Esophagus muscularis mucosa (tissue), 4 donors: Measurements from ENCODE around the gene COMMD4. TPM values are rescaled to one million over a fixed set of nuclear protein-coding genes. Genes with fewer than 3 reads are reported as not detected.
"Not testable (repeated sequence)": the region's sequence is repeated elsewhere in the genome, so short reads cannot be mapped to it uniquely, and the experiment has no call there.

ENCODE experiments used
- DNase-seq: peaks from one replicate; pipeline ENCODE4 v3.0.0-alpha.2; 2017; ENCODE audit errors: extremely low spot score
- H3K27ac ChIP-seq, 4 donors: fragments of 200-600 bp; sonication (generic); replicated peaks in 1 of 4; 1 replicate in 3 of 4; 2 replicates in 1 of 4; pipeline ENCODE4 v1.5.1; 2016 to 2019; ENCODE audit warnings: mild to moderate bottlenecking in 1 of 4
- H3K27me3 ChIP-seq, 4 donors: fragments of 200-600 bp; sonication (generic); one replicate each; pipeline versions ENCODE4 v1.5.1 to v1.6.0; 2016 to 2019
- H3K36me3 ChIP-seq, 4 donors: fragments of 200-600 bp; sonication (generic); one replicate each; pipeline ENCODE4 v1.5.1; 2016 to 2019
- H3K4me1 ChIP-seq, 4 donors: fragments of 200-600 bp; sonication (generic); one replicate each; pipeline ENCODE4 v1.5.1; 2016 to 2019
- H3K4me3 ChIP-seq, 4 donors: fragments of 200-600 bp; sonication (generic); 1 replicate in 2 of 4; 2 replicates in 2 of 4; pipeline ENCODE4 v1.5.1; 2016 to 2019; ENCODE audit warnings: mild to moderate bottlenecking in 4 of 4, moderate library complexity in 1 of 4
- H3K9me3 ChIP-seq, 4 donors: fragments of 200-600 bp; sonication (generic); 1 replicate in 3 of 4; 2 replicates in 1 of 4; pipeline ENCODE4 v1.5.1; 2016 to 2019
- EP300 ChIP-seq: sonication (generic); formaldehyde crosslinking; IDR thresholded peaks from one replicate; pipeline ENCODE4 v1.6.1; 2017; ENCODE audit warnings: antibody characterized with exemption
- POLR2A ChIP-seq: fragments of 450-650 bp; IDR thresholded peaks from one replicate; pipeline ENCODE4 v1.6.1; 2017; ENCODE audit warnings: antibody characterized with exemption, moderate library complexity, mild to moderate bottlenecking, low read depth
- POLR2AphosphoS5 ChIP-seq, 2 donors: sonication (generic); formaldehyde crosslinking; IDR thresholded peaks; one replicate each; pipeline ENCODE4 v1.6.1; 2017; ENCODE audit warnings: antibody characterized with exemption in 2 of 2
- WGBS: methylation state at CpG from one replicate; pipeline ENCODE4 v1.1.5; 2018; 5-methylcytosine and 5-hydroxymethylcytosine counted together
- intact Hi-C: fragments of 100-400 bp; cut with DNase I; formaldehyde crosslinking; loops from one replicate; pipeline ENCODE4 v1.15.1; 2023
- total RNA-seq, 4 donors: library from RNA; depleted of rRNA; stranded (reverse); fragments of >200 nt; gene quantifications; one replicate each; pipeline versions ENCODE4 v1.1.0 to v1.2.1, GENCODE V29; 2016
- TF ChIP-seq, protein P1 (sequence below), 3 experiments: fragments of 200-600 bp in 2 of 3; fragments of 450-650 bp in 1 of 3; sonication (generic) in 2 of 3; IDR thresholded peaks; one replicate each; pipeline ENCODE4 v1.5.1; 2017 to 2019; ENCODE audit warnings: antibody characterized with exemption in 3 of 3, mild to moderate bottlenecking in 2 of 3, moderate library complexity in 1 of 3

The COMMD4 gene
- total RNA-seq, 4 donors from 2014 or later: 32.0 to 73.0 (median 50.6) TPM

DNA sequence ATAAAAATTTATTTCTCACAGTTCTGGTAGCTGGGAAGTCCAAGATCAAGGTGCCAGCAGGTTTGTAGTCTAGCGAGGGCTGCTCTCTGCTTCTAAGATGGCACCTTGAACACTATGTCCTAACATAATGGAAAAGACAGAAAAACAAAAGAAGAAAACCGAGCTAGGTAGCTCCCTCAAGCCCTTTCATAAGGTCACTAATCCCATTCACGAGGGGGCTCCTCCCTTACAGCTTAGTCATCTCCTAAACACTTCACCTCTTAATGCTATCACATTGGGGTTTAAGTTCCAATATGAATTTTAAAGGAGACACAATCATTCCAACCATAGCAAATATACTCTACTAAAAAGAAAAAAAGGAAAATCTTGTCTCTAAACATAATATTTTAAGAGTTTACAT is 29.7 kb upstream of the COMMD4 start:
- WGBS: 72% methylated on average over 3 of the region's 3 CpGs
- Histone ChIP-seq H3K27ac (no peak overlapping the region), H3K4me3 (no peak overlapping the region), H3K4me1 (no peaks in the 10 kb centered on the region), H3K9me3 (no peaks in the 10 kb centered on the region), H3K36me3 (no peaks in the 10 kb centered on the region), H3K27me3 (peaks cover 0 to 44% (median 2%) of the 10 kb centered on the region in 4 donors)
- TF ChIP-seq POLR2A (no peak), EP300 (no peak), POLR2AphosphoS5 (IDR thresholded peaks at IDR 0.05) (no peak)
- TF ChIP-seq, protein P1, sequence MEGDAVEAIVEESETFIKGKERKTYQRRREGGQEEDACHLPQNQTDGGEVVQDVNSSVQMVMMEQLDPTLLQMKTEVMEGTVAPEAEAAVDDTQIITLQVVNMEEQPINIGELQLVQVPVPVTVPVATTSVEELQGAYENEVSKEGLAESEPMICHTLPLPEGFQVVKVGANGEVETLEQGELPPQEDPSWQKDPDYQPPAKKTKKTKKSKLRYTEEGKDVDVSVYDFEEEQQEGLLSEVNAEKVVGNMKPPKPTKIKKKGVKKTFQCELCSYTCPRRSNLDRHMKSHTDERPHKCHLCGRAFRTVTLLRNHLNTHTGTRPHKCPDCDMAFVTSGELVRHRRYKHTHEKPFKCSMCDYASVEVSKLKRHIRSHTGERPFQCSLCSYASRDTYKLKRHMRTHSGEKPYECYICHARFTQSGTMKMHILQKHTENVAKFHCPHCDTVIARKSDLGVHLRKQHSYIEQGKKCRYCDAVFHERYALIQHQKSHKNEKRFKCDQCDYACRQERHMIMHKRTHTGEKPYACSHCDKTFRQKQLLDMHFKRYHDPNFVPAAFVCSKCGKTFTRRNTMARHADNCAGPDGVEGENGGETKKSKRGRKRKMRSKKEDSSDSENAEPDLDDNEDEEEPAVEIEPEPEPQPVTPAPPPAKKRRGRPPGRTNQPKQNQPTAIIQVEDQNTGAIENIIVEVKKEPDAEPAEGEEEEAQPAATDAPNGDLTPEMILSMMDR (IDR thresholded peaks at IDR 0.05): no peak
- DNase-seq: no peak
- intact Hi-C loops: loop anchor here (10.0 kb wide), 2 partner anchors 71 to 281 kb away; partner anchors contain the start of gene PPCDC

DNA sequence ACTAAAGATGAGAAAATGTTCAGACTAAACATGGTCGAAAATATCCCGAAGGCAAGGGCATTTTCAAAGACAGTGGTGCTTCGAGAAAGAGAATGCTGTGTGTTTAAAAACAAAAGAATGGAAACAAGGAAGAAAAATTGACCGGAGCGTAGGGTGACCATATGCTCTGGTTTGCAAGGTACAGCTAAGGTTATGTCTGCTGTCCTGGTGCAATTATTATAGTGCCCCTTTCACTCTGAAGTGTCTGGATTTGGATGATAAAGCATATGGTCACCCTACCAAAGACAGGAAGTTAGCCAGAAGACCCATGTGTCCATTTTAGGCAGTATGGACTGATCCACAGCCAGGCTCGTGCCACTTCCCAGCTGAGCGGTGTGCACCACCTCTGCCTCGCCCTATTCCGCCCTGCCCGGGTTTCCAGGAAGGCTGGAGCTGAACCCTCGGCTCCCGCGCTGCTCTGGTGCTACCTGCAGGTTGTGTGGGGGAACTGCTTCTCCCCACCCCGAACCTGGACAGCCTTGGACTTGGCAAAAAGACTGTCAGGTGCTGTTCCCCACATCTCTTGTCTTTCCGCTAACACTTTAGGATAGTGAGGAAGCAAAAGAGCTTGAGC is 28.0 kb upstream of the COMMD4 start:
- peaks cover 0 to 44% (median 2%) of the 10 kb centered on the region in 4 donors for H3K27me3 ChIP-seq
- no peaks in the 10 kb centered on the region for H3K36me3 ChIP-seq
- 40% methylated on average over 10 of the region's 15 CpGs for WGBS
- no peak for DNase-seq
- intact Hi-C loops: loop anchor here (10.0 kb wide), 2 partner anchors 73 to 283 kb away; partner anchors contain the start of gene PPCDC
- TF ChIP-seq, protein P1 (IDR thresholded peaks at IDR 0.05): peak in 1 of 3 experiments; percentile 15
- TF ChIP-seq POLR2AphosphoS5 (IDR thresholded peaks at IDR 0.05): no peak
- no peak for TF ChIP-seq EP300
- TF ChIP-seq POLR2A: no peak
- no peak overlapping the region for H3K4me3 ChIP-seq
- H3K27ac ChIP-seq: no peak overlapping the region
- H3K4me1 ChIP-seq: no peaks in the 10 kb centered on the region
- no peaks in the 10 kb centered on the region for H3K9me3 ChIP-seq

DNA sequence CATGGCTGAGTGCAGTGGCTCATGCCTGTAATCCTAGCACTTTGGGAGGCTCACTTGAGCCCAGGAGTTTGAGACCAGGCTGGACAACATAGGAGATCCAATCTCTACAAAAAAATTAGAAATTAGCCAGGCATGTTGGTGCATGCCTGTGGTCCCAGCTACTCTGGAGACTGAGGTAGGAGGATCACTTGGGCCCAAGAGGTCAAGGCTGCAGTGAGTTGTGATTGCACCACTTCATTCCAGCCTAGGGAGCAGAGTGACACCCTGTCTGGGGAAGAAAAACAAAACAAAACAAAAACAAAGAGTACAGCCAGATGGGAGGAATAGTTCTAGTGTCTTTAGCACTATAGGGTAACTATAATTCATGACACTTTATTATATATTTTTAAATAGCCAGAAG is 26.2 kb upstream of the COMMD4 start:
- Histone ChIP-seq H3K4me3 (no peak overlapping the region), H3K4me1 (no peaks in the 10 kb centered on the region), H3K9me3 (no peaks in the 10 kb centered on the region), H3K36me3 (no peaks in the 10 kb centered on the region), H3K27me3 (peaks cover 0 to 35% (median under 1%) of the 10 kb centered on the region in 4 donors), H3K27ac (no peak overlapping the region)
- DNase-seq: no peak
- intact Hi-C loops: loop anchor here (10.0 kb wide), 2 partner anchors 75 to 285 kb away; partner anchors contain the start of gene PPCDC
- TF ChIP-seq POLR2A: no peak
- TF ChIP-seq POLR2AphosphoS5 (IDR thresholded peaks at IDR 0.05): no peak

DNA sequence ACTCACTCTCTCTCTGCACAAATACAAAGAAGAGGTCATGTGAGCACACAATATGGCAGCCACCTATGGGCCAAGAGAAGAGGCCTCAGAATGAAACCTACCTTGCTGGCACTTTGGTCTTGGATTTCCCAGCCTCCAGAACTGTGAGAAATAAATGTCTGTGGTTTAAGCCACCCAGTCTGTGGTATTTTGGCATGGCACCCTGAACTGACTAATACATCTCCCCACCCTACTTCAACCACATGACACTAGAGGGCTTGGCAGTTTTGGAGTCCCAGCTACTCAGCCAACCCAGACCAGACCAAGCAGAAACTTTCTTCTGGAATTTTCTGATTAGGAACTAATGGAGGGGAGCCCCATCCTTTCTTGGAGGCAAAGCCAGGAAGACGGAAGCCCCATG is 23.3 kb upstream of the COMMD4 start:
- H3K9me3 ChIP-seq, H3K36me3 ChIP-seq, H3K4me3 ChIP-seq, H3K27ac ChIP-seq, intact Hi-C loops, H3K4me1 ChIP-seq, DNase-seq: not testable (repeated sequence)
- H3K27me3 ChIP-seq: peaks cover 0 to 14% (median 0%) of the 10 kb centered on the region in 4 donors
- WGBS: 100% methylated on average over 1 of the region's 1 CpG

DNA sequence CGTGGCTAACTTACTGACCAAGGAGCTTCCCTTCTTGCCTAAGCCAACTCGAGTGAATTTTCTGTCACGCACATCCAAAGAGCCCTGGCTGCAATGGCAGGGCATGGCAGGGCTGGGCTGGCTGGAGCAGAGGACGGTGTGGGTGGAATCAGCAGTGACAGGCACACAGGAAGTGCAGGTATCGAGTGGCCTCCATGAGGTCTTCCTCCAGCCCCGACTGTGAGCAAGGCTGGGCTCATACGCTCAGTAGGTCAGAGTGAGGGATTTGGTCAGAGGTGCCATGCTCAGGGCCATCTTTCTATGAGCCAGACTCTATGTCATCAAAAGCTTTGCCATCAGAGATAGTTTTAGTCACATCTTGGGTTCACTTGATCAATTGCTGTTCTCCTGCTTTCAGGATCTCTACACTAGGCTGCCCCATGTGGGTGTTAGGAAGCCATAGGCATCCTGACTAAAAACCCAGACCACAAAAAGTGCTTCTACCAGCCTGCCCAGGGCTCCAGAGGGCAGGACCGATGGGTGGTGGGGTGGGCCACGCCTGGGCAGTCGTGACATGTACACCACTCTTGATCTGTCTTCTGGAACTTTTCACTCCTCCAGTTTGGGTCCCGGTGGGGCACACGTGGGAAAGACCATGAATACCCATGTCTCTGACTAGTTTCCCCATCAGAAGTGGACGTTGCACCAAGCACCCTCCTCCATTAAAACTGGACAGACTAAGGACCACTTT is 22.6 kb upstream of the COMMD4 start:
- no peaks in the 10 kb centered on the region for H3K4me1 ChIP-seq
- TF ChIP-seq POLR2A (no peak), EP300 (no peak), POLR2AphosphoS5 (IDR thresholded peaks at IDR 0.05) (no peak)
- TF ChIP-seq, protein P1 (IDR thresholded peaks at IDR 0.05): no peak
- intact Hi-C loops: no loop called here
- no peak for DNase-seq
- 88% methylated on average over 13 of the region's 13 CpGs for WGBS
- H3K27me3 ChIP-seq: peaks cover 0 to 8% (median 0%) of the 10 kb centered on the region in 4 donors
- no peaks in the 10 kb centered on the region for H3K9me3 ChIP-seq
- H3K4me3 ChIP-seq: no peak overlapping the region
- H3K36me3 ChIP-seq: no peaks in the 10 kb centered on the region
- H3K27ac ChIP-seq: no peak overlapping the region
